ENCODE data around the gene TNFRSF21. TPM values are rescaled to one million over a fixed set of nuclear protein-coding genes. Genes with fewer than 3 reads are reported as not detected.

TNFRSF21 gene
- total and polyA plus RNA-seq, 2 of the 8 experiments (the other 6 are each of a cell fraction or from before 2014, with no cell fraction given) = 16.4 to 52.7 TPM

- TF ChIP-seq RXRA (IDR thresholded peaks at IDR 0.05; ENCODE audit: insufficient read depth, low read depth, low read length) = no peak
- TF ChIP-seq HDAC2 (IDR thresholded peaks at IDR 0.05; ENCODE audit: borderline replicate concordance in 1 of 2, low read depth in 2 of 2, low read length in 2 of 2) = peak in 1 of 2 experiments; percentile 32; a peak in 1 of 4 replicates
- TF ChIP-seq CBX8 (IDR thresholded peaks at IDR 0.05; ENCODE audit: borderline replicate concordance, low read depth, low read length) = no peak
- peak; percentile 81; the same call in 1 of the 2 replicates for TF ChIP-seq PHF8 (conservative IDR thresholded peaks at IDR 0.05; ENCODE audit: low read depth, low read length)
- TF ChIP-seq EP300 (IDR thresholded peaks at IDR 0.05; ENCODE audit: borderline replicate concordance in 1 of 2, low read depth in 2 of 2, low read length in 2 of 2) = peak in 1 of 2 experiments; percentile 15; a peak in 1 of 3 replicates
- peak; percentile 91 to 93 for TF ChIP-seq RAD21 (IDR thresholded peaks at IDR 0.05 in 1 of 2, conservative IDR thresholded peaks at IDR 0.05 in 1 of 2; ENCODE audit: low read depth in 2 of 2, low read length in 2 of 2)
- TF ChIP-seq RBBP5 (IDR thresholded peaks at IDR 0.05; ENCODE audit: borderline replicate concordance, low read depth, low read length) = peak; percentile 72
- peak; percentile 33; the same call in 1 of the 2 replicates for TF ChIP-seq TEAD4 (IDR thresholded peaks at IDR 0.05; ENCODE audit: low read depth, low read length)
- peak; percentile 98 for TF ChIP-seq POLR2AphosphoS5 (IDR thresholded peaks at IDR 0.05; ENCODE audit: low read depth, low read length)
- TF ChIP-seq KDM1A (IDR thresholded peaks at IDR 0.05; ENCODE audit: borderline replicate concordance, low read length) = no peak
Observed at GRCh38 chr6:47309291-47310130, at the start of gene TNFRSF21 (continued).
